Measurements from ENCODE around the gene PGF.

Gene PGF

GRCh38 chr14:74974364-74975058, 19.1 kb upstream of the PGF start:
- TF ChIP-seq POLR2A (IDR thresholded peaks at IDR 0.05; ENCODE audit: low read depth, low read length): no peak
- TF ChIP-seq PAX5 (IDR thresholded peaks at IDR 0.05; ENCODE audit: insufficient read depth, low read length, severe bottlenecking): no peak
- no peak for TF ChIP-seq POU2F2 (IDR thresholded peaks at IDR 0.05; ENCODE audit: low read depth, low read length)
- TF ChIP-seq POLR2AphosphoS5 (IDR thresholded peaks at IDR 0.05; ENCODE audit: low read depth, low read length): no peak
- no peak for TF ChIP-seq TAF1 (IDR thresholded peaks at IDR 0.05; ENCODE audit: low read depth, low read length)
- no peak for TF ChIP-seq SPI1 (IDR thresholded peaks at IDR 0.05; ENCODE audit: low read depth, low read length)
- no peak for DNase-seq (ENCODE audit: insufficient read length, low spot score)
- FAIRE-seq: no peak

- FAIRE-seq: no peak
- DNase-seq (ENCODE audit: insufficient read length, low spot score): no peak
- no peak for TF ChIP-seq TAF1 (IDR thresholded peaks at IDR 0.05; ENCODE audit: low read depth, low read length)
- TF ChIP-seq POLR2AphosphoS5 (IDR thresholded peaks at IDR 0.05; ENCODE audit: low read depth, low read length): no peak
- no peak for TF ChIP-seq POLR2A (IDR thresholded peaks at IDR 0.05; ENCODE audit: low read depth, low read length)
- TF ChIP-seq POU2F2 (IDR thresholded peaks at IDR 0.05; ENCODE audit: low read depth, low read length): no peak
- no peak for TF ChIP-seq PAX5 (IDR thresholded peaks at IDR 0.05; ENCODE audit: insufficient read depth, low read length, severe bottlenecking)
- TF ChIP-seq SPI1 (IDR thresholded peaks at IDR 0.05; ENCODE audit: low read depth, low read length): no peak
Observed at GRCh38 chr14:74973905-74974363, 18.5 kb upstream of the PGF start.

GRCh38 chr14:74973003-74973653, 17.7 kb upstream of the PGF start:
- peak; percentile 17; the same call in 1 of the 2 replicates for TF ChIP-seq SPI1 (IDR thresholded peaks at IDR 0.05; ENCODE audit: low read depth, low read length)
- no peak for TF ChIP-seq TAF1 (IDR thresholded peaks at IDR 0.05; ENCODE audit: low read depth, low read length)
- peak; percentile 88 for FAIRE-seq

GRCh38 chr14:74968811-74969210, 13.4 kb upstream of the PGF start:
- FAIRE-seq (no peak), DNase-seq (ENCODE audit: insufficient read length, low spot score) (no peak)
- no peak for TF ChIP-seq SPI1 (IDR thresholded peaks at IDR 0.05; ENCODE audit: low read depth, low read length)
- no peak for TF ChIP-seq TAF1 (IDR thresholded peaks at IDR 0.05; ENCODE audit: low read depth, low read length)
- TF ChIP-seq POLR2AphosphoS5 (IDR thresholded peaks at IDR 0.05; ENCODE audit: low read depth, low read length): no peak
- TF ChIP-seq PAX5 (IDR thresholded peaks at IDR 0.05; ENCODE audit: insufficient read depth, low read length, severe bottlenecking): no peak
- no peak for TF ChIP-seq POLR2A (IDR thresholded peaks at IDR 0.05; ENCODE audit: low read depth, low read length)
- no peak for TF ChIP-seq POU2F2 (IDR thresholded peaks at IDR 0.05; ENCODE audit: low read depth, low read length)

More at GRCh38 chr14:74973003-74973653, 17.7 kb upstream of the PGF start:
- peak; percentile 67 for DNase-seq (ENCODE audit: insufficient read length, low spot score)

- no peak for DNase-seq (ENCODE audit: insufficient read length, low spot score)
- no peak for FAIRE-seq
- no peak for TF ChIP-seq PAX5 (IDR thresholded peaks at IDR 0.05; ENCODE audit: insufficient read depth, low read length, severe bottlenecking)
Observed at GRCh38 chr14:74965486-74966153, 10.2 kb upstream of the PGF start.

- no peak for FAIRE-seq
- DNase-seq (ENCODE audit: insufficient read length, low spot score): no peak
- no peak for TF ChIP-seq POLR2A (IDR thresholded peaks at IDR 0.05; ENCODE audit: low read depth, low read length)
- TF ChIP-seq POLR2AphosphoS5 (IDR thresholded peaks at IDR 0.05; ENCODE audit: low read depth, low read length): no peak
- no peak for TF ChIP-seq POU2F2 (IDR thresholded peaks at IDR 0.05; ENCODE audit: low read depth, low read length)
- no peak for TF ChIP-seq PAX5 (IDR thresholded peaks at IDR 0.05; ENCODE audit: insufficient read depth, low read length, severe bottlenecking)
- TF ChIP-seq SPI1 (IDR thresholded peaks at IDR 0.05; ENCODE audit: low read depth, low read length): no peak
- no peak for TF ChIP-seq TAF1 (IDR thresholded peaks at IDR 0.05; ENCODE audit: low read depth, low read length)
Observed at GRCh38 chr14:74964787-74965485, 9.5 kb upstream of the PGF start.

- DNase-seq (ENCODE audit: insufficient read length, low spot score): no peak
- TF ChIP-seq POLR2A (IDR thresholded peaks at IDR 0.05; ENCODE audit: low read depth, low read length) (no peak), POU2F2 (IDR thresholded peaks at IDR 0.05; ENCODE audit: low read depth, low read length) (no peak), TAF1 (IDR thresholded peaks at IDR 0.05; ENCODE audit: low read depth, low read length) (no peak), POLR2AphosphoS5 (IDR thresholded peaks at IDR 0.05; ENCODE audit: low read depth, low read length) (no peak), PAX5 (IDR thresholded peaks at IDR 0.05; ENCODE audit: insufficient read depth, low read length, severe bottlenecking) (no peak), SPI1 (IDR thresholded peaks at IDR 0.05; ENCODE audit: low read depth, low read length) (no peak)
- FAIRE-seq: no peak
Observed at GRCh38 chr14:74963705-74964271, 8.4 kb upstream of the PGF start.

GRCh38 chr14:74963178-74963704, 7.8 kb upstream of the PGF start:
- no peak for TF ChIP-seq PAX5 (IDR thresholded peaks at IDR 0.05; ENCODE audit: insufficient read depth, low read length, severe bottlenecking)
- no peak for TF ChIP-seq POLR2AphosphoS5 (IDR thresholded peaks at IDR 0.05; ENCODE audit: low read depth, low read length)
- no peak for TF ChIP-seq POU2F2 (IDR thresholded peaks at IDR 0.05; ENCODE audit: low read depth, low read length)
- TF ChIP-seq SPI1 (IDR thresholded peaks at IDR 0.05; ENCODE audit: low read depth, low read length): no peak
- TF ChIP-seq TAF1 (IDR thresholded peaks at IDR 0.05; ENCODE audit: low read depth, low read length): no peak
- TF ChIP-seq POLR2A (IDR thresholded peaks at IDR 0.05; ENCODE audit: low read depth, low read length): no peak
- FAIRE-seq (no peak), DNase-seq (ENCODE audit: insufficient read length, low spot score) (no peak)

- TF ChIP-seq SPI1 (IDR thresholded peaks at IDR 0.05; ENCODE audit: low read depth, low read length): peak; percentile 76
- no peak for TF ChIP-seq TAF1 (IDR thresholded peaks at IDR 0.05; ENCODE audit: low read depth, low read length)
- peak; percentile 89 for FAIRE-seq
- DNase-seq (ENCODE audit: insufficient read length, low spot score): no peak
Observed at GRCh38 chr14:74962493-74962892, 7.1 kb upstream of the PGF start.
